Subcutaneous adipose tissue (tissue), 4 donors: ENCODE results near the gene GFER. TPM values are rescaled to one million over a fixed set of nuclear protein-coding genes. Genes with fewer than 3 reads are reported as not detected.

Experiments used
- total RNA-seq, 4 donors: library from RNA; depleted of rRNA; stranded (reverse); fragments of >200 nt; gene quantifications; one replicate each; pipeline ENCODE4 v1.1.0, GENCODE V29; 2016
- TF ChIP-seq, protein P1 (sequence below): fragments of 450-650 bp; IDR thresholded peaks from one replicate; pipeline ENCODE4 v1.5.1; 2016; ENCODE audit warnings: low read depth, mild to moderate bottlenecking, control low read depth, antibody characterized with exemption, moderate library complexity

GFER gene
- total RNA-seq, 4 donors from 2014 or later = 9.1 to 17.4 (median 16.1) TPM

DNA sequence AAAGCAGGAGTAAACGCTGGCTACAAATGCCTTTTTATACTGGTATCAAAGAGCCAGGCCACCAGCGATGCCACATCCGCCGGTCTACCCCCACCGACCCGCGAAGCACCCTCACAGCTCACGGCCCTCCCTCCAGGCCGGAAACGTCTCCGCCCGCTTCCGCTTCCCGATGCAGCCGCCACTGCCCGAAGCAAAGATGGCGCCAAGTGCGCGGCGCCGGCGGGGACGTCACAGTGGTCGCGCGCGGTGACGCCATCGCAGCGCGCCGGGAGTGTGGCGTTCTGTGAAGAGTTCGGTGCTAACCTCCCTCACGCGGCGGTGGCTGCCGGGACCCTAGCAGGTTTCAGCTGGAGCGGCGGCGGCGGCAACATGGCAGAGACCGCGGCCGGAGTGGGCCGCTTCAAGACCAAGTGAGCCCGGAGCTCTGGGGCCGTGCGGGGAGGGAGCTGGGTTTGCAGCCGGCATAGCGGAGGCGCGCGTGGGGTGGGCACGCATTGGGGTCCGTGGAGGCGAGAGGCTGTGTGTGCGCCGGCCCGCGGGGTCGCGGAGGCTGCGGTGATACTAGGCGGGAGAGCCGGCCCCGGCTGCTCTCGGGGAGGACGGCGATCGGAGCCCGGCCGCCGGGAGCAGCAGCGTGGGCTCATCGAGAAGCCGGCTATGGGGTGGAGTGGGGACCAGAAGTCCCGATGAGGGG, 12.1 kb upstream of the GFER start, which contains the start of gene TBL3:
TBL3 (plus strand) TSS at position 258 of the 694 bp plus-strand sequence; CDS start at position 370, 112 bp downstream.
- TF ChIP-seq, protein P1, sequence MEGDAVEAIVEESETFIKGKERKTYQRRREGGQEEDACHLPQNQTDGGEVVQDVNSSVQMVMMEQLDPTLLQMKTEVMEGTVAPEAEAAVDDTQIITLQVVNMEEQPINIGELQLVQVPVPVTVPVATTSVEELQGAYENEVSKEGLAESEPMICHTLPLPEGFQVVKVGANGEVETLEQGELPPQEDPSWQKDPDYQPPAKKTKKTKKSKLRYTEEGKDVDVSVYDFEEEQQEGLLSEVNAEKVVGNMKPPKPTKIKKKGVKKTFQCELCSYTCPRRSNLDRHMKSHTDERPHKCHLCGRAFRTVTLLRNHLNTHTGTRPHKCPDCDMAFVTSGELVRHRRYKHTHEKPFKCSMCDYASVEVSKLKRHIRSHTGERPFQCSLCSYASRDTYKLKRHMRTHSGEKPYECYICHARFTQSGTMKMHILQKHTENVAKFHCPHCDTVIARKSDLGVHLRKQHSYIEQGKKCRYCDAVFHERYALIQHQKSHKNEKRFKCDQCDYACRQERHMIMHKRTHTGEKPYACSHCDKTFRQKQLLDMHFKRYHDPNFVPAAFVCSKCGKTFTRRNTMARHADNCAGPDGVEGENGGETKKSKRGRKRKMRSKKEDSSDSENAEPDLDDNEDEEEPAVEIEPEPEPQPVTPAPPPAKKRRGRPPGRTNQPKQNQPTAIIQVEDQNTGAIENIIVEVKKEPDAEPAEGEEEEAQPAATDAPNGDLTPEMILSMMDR = no peak

DNA sequence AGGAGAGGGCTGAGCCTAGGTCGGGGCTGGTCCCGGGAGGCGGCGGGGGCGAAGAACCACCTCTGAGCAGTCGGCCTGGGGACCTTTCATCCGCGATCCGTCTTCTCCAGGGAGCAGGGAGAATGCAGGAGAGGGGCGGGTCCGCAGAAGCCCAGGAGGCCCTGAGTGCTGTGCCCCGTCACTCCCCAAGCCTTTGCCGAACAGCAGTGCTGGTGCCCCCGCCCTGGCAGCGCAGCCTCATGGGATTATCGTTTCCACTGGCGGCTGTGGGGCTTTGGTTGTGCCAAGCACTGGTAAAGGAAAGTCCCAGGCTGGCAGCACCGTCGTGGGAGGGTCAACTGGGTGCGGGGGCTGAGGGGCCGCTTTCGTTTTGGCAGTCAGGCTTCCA, 11.5 kb upstream of the GFER start:
- TF ChIP-seq, protein P1 = no peak

DNA sequence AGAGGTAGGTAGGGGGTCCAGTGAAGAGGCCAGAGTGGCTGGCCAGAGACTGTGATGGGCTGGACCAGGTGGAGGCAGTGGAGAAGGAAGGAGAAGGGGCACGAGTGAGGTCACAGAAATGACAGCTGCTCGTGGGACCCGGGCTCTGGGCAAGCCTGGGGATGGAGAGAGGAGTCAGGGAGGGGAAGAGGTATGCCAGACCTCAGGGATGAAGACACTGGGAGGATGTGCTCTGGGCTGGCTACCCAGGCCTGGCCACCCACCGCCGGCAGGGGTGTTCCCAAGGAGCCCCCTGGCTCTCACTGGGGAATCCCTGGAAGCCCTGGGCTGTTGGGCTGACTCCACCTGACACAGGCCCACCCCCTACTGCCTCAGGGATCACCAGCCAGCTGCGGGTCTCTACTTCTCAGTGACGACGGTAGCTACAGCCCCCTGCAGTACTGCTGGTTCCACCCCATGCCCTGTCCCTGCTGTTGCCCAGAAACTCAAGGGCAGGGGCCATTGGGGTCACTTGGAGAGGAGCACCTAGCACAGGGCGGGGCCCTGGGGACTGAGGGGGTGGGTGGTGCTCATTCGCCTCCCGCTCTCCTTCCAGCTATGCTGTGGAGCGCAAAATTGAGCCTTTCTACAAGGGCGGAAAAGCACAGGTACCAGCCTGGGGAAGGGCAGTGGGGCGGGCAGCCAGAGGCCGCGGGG, 10.4 kb upstream of the GFER start:
- TF ChIP-seq, protein P1 = no peak

DNA sequence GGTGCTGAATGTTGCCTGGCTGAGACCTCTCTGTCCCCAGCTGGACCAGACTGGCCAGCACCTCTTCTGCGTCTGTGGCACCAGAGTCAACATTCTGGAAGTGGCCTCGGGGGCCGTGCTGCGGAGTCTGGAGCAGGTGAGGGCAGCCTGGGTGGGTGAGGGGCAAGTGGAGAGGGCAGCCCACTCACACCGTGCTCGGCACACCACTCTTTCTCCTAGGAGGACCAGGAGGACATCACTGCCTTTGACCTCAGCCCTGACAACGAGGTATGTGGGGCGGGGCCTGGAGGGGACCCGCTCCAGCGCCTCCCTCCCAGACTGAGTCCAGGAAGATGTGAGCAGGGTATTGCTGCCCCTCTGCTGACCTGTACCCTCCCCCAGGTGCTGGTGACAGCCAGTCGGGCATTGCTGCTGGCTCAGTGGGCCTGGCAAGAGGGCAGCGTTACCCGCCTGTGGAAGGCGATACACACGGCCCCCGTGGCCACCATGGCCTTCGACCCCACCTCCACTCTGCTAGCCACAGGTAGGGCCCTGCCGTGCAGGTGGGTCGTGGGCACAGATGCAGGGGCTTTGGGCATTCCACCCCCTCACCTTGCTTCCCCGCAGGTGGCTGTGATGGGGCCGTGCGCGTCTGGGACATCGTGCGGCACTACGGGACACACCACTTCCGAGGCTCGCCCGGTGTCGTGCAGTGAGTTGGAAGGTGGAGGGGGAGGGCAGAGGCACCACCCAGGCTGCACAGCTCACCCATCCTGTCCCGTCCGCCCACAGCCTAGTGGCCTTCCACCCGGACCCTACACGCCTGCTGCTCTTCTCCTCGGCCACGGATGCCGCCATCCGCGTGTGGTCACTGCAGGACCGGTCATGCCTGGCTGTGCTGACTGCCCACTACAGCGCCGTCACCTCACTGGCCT, 9.6 kb upstream of the GFER start:
- TF ChIP-seq, protein P1 = no peak

DNA sequence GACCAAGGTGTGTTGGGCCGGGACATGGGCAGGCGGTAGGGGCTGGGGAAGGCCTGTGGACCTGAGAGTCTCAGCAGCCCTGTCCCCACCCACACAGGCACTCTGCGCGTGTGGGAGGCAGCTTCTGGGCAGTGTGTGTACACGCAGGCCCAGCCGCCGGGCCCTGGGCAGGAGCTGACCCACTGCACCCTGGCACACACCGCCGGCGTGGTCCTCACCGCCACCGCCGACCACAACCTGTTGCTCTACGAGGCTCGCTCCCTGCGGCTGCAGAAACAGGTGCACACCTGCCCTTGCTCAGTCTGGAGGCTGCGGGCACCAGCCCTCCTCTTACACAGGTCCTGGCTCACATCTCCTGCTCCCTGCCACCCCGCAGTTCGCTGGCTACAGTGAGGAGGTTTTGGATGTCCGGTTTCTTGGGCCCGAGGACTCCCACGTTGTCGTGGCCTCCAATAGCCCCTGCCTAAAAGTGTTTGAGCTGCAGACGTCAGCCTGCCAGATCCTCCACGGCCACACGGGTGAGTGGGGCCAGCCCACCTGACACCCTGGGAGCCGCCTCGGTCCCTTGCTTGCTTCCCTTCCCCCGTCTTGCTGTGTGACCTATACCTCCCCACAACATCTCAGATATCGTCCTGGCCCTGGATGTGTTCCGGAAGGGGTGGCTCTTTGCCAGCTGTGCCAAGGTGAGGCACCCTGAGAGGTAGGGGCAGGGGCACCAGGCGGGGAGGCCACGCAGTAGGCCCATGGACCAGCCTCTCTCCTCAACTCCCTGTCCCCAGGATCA, 8.4 kb upstream of the GFER start:
- TF ChIP-seq, protein P1 = no peak

DNA sequence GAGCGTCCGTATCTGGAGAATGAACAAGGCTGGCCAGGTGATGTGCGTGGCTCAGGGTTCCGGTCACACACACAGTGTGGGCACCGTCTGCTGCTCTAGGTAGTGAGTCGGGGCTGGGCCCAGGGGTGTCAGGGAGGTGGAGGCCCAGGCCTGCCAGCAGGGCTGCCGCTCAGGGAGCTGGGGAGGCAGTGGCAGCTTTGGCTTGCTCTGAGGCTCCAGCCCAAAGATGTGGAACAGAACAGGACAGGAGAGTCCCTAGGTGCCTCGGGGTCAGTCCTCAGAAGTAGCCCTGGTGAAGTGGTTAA, 7.8 kb upstream of the GFER start:
- TF ChIP-seq, protein P1 = no peak
